ENCODE data around the gene NEK1.

- TF ChIP-seq CTCF (IDR thresholded peaks at IDR 0.05; ENCODE audit: control extremely low read depth in 1 of 3, insufficient read depth in 1 of 3, low read depth in 1 of 3, low read length in 3 of 3), result no peak
- TF ChIP-seq CHD1 (IDR thresholded peaks at IDR 0.05; ENCODE audit: low read depth, low read length), result no peak
- TF ChIP-seq MAX (IDR thresholded peaks at IDR 0.05), result no peak
- TF ChIP-seq RAD21 (IDR thresholded peaks at IDR 0.05 in 1 of 2, conservative IDR thresholded peaks at IDR 0.05 in 1 of 2; ENCODE audit: low read depth in 2 of 2, low read length in 2 of 2), result no peak
Measured at GRCh38 chr4:169345316-169345721, 267.1 kb downstream of the NEK1 start.
